ENCODE data around the gene PCID2. TPM values are rescaled to one million over a fixed set of nuclear protein-coding genes. Genes with fewer than 3 reads are reported as not detected.

The PCID2 gene
- 40.7 and 63.1 TPM in 2 replicates for total RNA-seq (ENCODE audit: low replicate concordance)

DNA sequence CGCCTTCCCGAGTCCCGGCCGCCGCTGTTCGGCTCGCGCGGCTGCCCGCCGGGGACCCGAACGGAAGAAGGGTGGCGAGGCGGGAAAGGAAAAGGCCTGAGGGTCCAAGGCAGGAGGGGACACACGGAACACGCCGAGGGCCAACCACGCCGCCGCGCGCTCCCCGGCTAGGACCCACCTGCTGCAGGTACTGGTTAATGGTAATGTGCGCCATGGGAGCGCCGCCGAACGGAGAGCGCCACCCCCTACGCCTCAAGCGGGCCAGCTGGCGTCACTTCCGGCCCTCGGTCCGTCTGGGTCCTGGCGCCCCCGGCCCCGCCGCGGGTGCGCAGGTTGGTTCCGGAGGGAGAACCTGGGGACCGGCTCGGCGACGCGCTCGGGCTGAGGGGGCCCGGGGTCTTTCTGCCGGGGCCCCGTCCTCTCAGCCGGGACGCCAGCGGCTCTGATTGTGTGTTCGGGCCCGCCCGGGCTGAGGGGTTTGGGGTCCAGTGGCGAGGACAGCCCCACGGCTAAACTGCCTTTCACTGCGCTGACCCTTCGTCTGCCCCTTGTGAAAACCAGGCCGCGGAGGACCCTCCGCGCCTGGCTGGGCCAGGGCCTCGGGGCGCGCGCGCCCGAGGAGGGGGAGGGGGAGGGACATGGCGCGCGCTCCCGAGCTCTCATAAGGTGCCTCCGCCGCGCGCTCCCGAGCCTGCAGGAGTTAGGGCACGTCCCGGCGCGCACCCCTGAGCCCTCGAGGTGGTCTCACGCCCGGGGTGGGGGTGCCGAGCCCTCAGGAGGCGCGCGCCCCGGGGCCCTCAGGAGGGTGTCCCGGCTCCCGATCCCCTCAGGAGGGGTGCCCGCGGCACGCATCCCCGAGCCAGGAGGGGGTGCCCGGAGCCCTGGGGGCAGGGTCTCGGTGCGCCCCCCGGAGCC is at the start of gene PCID2:
Gene PCID2 (minus strand): TSS at position 249 of the 915 bp plus-strand sequence. CDS start 35 bp downstream, at position 214.

DNA sequence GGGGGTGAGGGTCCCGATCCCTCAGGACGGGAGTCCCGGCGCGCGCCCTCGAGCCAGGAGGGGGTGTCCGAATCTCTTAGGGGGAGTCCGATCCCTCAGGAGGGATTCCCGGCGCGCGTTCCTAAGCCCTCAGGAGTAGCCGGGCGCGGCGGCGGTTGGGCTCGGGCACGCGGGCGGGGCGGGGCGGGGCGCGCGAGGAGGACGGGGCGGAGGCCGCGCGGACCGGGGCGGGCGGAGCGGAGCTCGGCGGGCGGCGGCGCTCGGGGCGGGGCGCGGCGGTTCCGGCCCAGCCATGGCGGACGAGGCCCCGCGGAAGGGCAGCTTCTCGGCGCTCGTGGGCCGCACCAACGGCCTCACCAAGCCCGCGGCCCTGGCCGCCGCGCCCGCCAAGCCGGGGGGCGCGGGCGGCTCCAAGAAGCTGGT is 878 bp upstream of the PCID2 start, which contains the start of gene CUL4A:
Gene CUL4A (plus strand): TSS at position 278 of the 423 bp plus-strand sequence. CDS start 15 bp downstream, at position 293.

DNA sequence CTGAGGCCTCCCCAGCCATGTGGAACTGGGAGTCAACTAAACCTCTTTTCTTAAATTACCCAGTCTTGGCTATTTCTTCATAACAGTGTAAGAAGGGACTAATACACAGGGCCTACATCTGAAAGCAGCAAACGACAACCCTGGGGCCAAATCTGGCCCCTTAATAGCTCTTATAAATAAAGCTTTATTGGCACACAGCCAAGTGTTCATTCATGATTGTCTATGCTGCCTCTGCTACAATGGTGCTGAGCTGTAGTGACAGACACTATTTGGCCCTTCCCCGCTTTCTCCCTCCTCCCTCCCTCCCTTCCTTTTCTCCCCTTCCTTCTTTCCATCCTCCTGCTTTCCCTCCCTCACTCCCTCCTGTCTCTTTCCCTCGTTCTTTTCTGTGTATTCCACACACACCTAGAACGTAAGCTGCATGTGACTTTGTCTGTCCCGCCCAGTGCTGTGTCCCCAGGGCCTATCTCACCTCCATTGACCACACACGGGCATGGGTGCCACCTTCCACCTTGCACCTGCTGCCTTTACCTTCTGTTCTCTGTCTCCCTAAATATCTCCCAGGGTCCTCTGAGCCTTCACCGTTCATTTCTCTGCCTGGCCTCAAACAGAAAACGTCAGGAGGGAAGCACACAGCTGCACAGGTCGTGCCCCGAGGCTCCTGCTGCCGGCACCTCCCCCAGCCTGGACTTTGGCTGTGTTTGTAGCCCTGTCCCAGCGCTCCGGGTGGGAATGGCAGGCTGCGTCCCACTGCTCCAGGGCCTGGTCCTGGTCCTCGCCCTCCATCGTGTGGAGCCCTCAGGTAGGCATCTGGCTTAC is 50.3 kb downstream of the PCID2 start, which contains the start of gene PROZ:
Gene PROZ (plus strand): TSS at position 720 of the 819 bp plus-strand sequence. CDS start 13 bp downstream, at position 733.

Other genes with a start within 250 kb of the PCID2 start
- gene MCF2L, start 239.5 kb downstream of the PCID2 start, total RNA-seq (ENCODE audit: low replicate concordance) = 1.1 and 2.6 TPM in 2 replicates
- gene F7, start 102.9 kb downstream of the PCID2 start, total RNA-seq (ENCODE audit: low replicate concordance) = not detected in 2 replicates
- gene F10, start 85.9 kb downstream of the PCID2 start, total RNA-seq (ENCODE audit: low replicate concordance) = 4.1 and 18.6 TPM in 2 replicates
- not detected in 2 replicates for gene PROZ, start 50.0 kb downstream of the PCID2 start, total RNA-seq (ENCODE audit: low replicate concordance)
- gene CUL4A, start 944 bp upstream of the PCID2 start, total RNA-seq (ENCODE audit: low replicate concordance) = 76.6 and 77.1 TPM in 2 replicates
- 167 and 324 TPM in 2 replicates for gene LAMP1, start 88.6 kb upstream of the PCID2 start, total RNA-seq (ENCODE audit: low replicate concordance)
- gene GRTP1, start 155.5 kb upstream of the PCID2 start, total RNA-seq (ENCODE audit: low replicate concordance) = 0.70 and 0.90 TPM in 2 replicates
- gene ADPRHL1, start 244.8 kb upstream of the PCID2 start, total RNA-seq (ENCODE audit: low replicate concordance) = 0.45 and 1.6 TPM in 2 replicates

All from smooth muscle cell of the coronary artery (primary cell).